Measurements from ENCODE around the gene CASP4. TPM values are rescaled to one million over a fixed set of nuclear protein-coding genes. Genes with fewer than 3 reads are reported as not detected.

The CASP4 gene
- total and polyA plus RNA-seq, 2 experiments from 2014 or later, result 0.78 TPM; not detected in 1

GRCh38 chr11:105000797-105001196 lies 32.4 kb upstream of the CASP4 start:
- no peak for DNase-seq (ENCODE audit: low read depth in 1 of 2, low spot score in 1 of 2)
- Histone ChIP-seq H3K27me3 (no peaks in the 10 kb centered on the region), H3K36me3 (no peaks in the 10 kb centered on the region), H3K9me3 (ENCODE audit: low read depth) (no peaks in the 10 kb centered on the region), H3K4me1 (ENCODE audit: low read depth) (no peaks in the 10 kb centered on the region), H3K27ac (no peak overlapping the region), H3K4me3 (no peak overlapping the region)
- TF ChIP-seq CTCF (IDR thresholded peaks at IDR 0.05; ENCODE audit: low read depth, low read length), result peak; percentile 39

- Histone ChIP-seq H3K27ac (no peak overlapping the region), H3K9me3 (ENCODE audit: low read depth) (no peaks in the 10 kb centered on the region), H3K36me3 (no peaks in the 10 kb centered on the region), H3K27me3 (no peaks in the 10 kb centered on the region), H3K4me1 (ENCODE audit: low read depth) (no peaks in the 10 kb centered on the region), H3K4me3 (no peak overlapping the region)
- DNase-seq (ENCODE audit: low read depth in 1 of 2, low spot score in 1 of 2), result no peak
- no peak for TF ChIP-seq CTCF (IDR thresholded peaks at IDR 0.05; ENCODE audit: low read depth, low read length)
Observed at GRCh38 chr11:105000167-105000566, 31.8 kb upstream of the CASP4 start.

- no peaks in the 10 kb centered on the region for H3K36me3 ChIP-seq
- H3K9me3 ChIP-seq (ENCODE audit: low read depth), result no peaks in the 10 kb centered on the region
- no peak overlapping the region for H3K4me3 ChIP-seq
- H3K4me1 ChIP-seq (ENCODE audit: low read depth), result no peaks in the 10 kb centered on the region
- H3K27me3 ChIP-seq, result no peaks in the 10 kb centered on the region
- no peak for TF ChIP-seq CTCF (IDR thresholded peaks at IDR 0.05; ENCODE audit: low read depth, low read length)
- no peak for DNase-seq (ENCODE audit: low read depth in 1 of 2, low spot score in 1 of 2)
- H3K27ac ChIP-seq, result no peak overlapping the region
Observed at GRCh38 chr11:104999721-105000120, 31.3 kb upstream of the CASP4 start.

- Histone ChIP-seq H3K27me3 (no peaks in the 10 kb centered on the region), H3K4me1 (ENCODE audit: low read depth) (no peaks in the 10 kb centered on the region), H3K4me3 (no peak overlapping the region), H3K27ac (no peak overlapping the region), H3K36me3 (no peaks in the 10 kb centered on the region), H3K9me3 (ENCODE audit: low read depth) (no peaks in the 10 kb centered on the region)
- peak; percentile 27 for TF ChIP-seq CTCF (IDR thresholded peaks at IDR 0.05; ENCODE audit: low read depth, low read length)
- DNase-seq (ENCODE audit: low read depth in 1 of 2, low spot score in 1 of 2), result peak in 1 of 2 donors; percentile 67
Observed at GRCh38 chr11:104997288-104997687, 28.9 kb upstream of the CASP4 start.

- H3K27ac ChIP-seq, result no peak overlapping the region
- no peaks in the 10 kb centered on the region for H3K4me1 ChIP-seq (ENCODE audit: low read depth)
- H3K27me3 ChIP-seq, result no peaks in the 10 kb centered on the region
- H3K36me3 ChIP-seq, result no peaks in the 10 kb centered on the region
- DNase-seq (ENCODE audit: low read depth in 1 of 2, low spot score in 1 of 2), result no peak
- H3K9me3 ChIP-seq (ENCODE audit: low read depth), result no peaks in the 10 kb centered on the region
- H3K4me3 ChIP-seq, result no peak overlapping the region
- no peak for TF ChIP-seq CTCF (IDR thresholded peaks at IDR 0.05; ENCODE audit: low read depth, low read length)
Observed at GRCh38 chr11:104995001-104995408, 26.6 kb upstream of the CASP4 start.

- no peaks in the 10 kb centered on the region for H3K9me3 ChIP-seq (ENCODE audit: low read depth)
Observed at GRCh38 chr11:104992781-104993180, 24.4 kb upstream of the CASP4 start.

More at GRCh38 chr11:104992781-104993180, 24.4 kb upstream of the CASP4 start:
- Histone ChIP-seq H3K27me3 (no peaks in the 10 kb centered on the region), H3K36me3 (no peaks in the 10 kb centered on the region), H3K27ac (no peak overlapping the region), H3K4me1 (ENCODE audit: low read depth) (no peaks in the 10 kb centered on the region), H3K4me3 (no peak overlapping the region)
- DNase-seq (ENCODE audit: low read depth in 1 of 2, low spot score in 1 of 2), result no peak
- no peak for TF ChIP-seq CTCF (IDR thresholded peaks at IDR 0.05; ENCODE audit: low read depth, low read length)

Measured in cardiac muscle cell (in vitro differentiated cells and primary cell).